ENCODE measurements around the gene SMTN. TPM values are rescaled to one million over a fixed set of nuclear protein-coding genes. Genes with fewer than 3 reads are reported as not detected.
A peak's percentile ranks its signal among the peaks of the same experiment; 100 is the strongest.

The SMTN gene
- total and polyA plus RNA-seq, 9 of the 15 experiments (the other 6 are each of a cell fraction or from before 2014, with no cell fraction given) = 2.5 to 41.1 (median 16.1) TPM

- TF ChIP-seq ZNF699 (CRISPR knock-in tag; IDR thresholded peaks at IDR 0.05; ENCODE audit: insufficient replicate concordance) (no peak), HIVEP1 (CRISPR knock-in tag; IDR thresholded peaks at IDR 0.05) (no peak), POLR2G (IDR thresholded peaks at IDR 0.05; ENCODE audit: low read depth, low read length) (peak; percentile 73), ZBED1 (IDR thresholded peaks at IDR 0.05) (no peak), HLTF (IDR thresholded peaks at IDR 0.05) (no peak), ZNF778 (CRISPR knock-in tag; IDR thresholded peaks at IDR 0.05) (no peak), HNRNPH1 (optimal IDR thresholded peaks at IDR 0.05; ENCODE audit: low read depth, low read length) (no peak), SAFB (IDR thresholded peaks at IDR 0.05; ENCODE audit: borderline replicate concordance, low read depth, low read length) (peak; percentile 85), ETS2 (tag; IDR thresholded peaks at IDR 0.05; ENCODE audit: borderline replicate concordance, poor library complexity, severe bottlenecking) (no peak), MBD1 (CRISPR knock-in tag; IDR thresholded peaks at IDR 0.05) (no peak), ATF1 (CRISPR knock-in tag; IDR thresholded peaks at IDR 0.05) (peak; percentile 32; the same call in 1 of the 2 replicates), ATF1 (tag; IDR thresholded peaks at IDR 0.05) (peak; percentile 69), E2F5 (CRISPR knock-in tag; IDR thresholded peaks at IDR 0.05) (no peak), ZNF316 (IDR thresholded peaks at IDR 0.05) (no peak), HMG20A (CRISPR knock-in tag; conservative IDR thresholded peaks at IDR 0.05) (no peak), EP300 (IDR thresholded peaks at IDR 0.05; ENCODE audit: low read length) (no peak), KDM5B (IDR thresholded peaks at IDR 0.05; ENCODE audit: insufficient replicate concordance, low read depth, low read length) (peak; percentile 46)
These were observed 26.2 kb downstream of the SMTN start, which contains the start of gene SELENOM (continued) for GRCh38 chr22:31107178-31107893.

Data from K562 (cell line).